GM18505 (cell line): ENCODE measurements around the gene RANGRF.

Source experiments
- ATAC-seq: cut with Tn5 transposase; IDR thresholded peaks from one replicate; pipeline ENCODE4 v1.9.1; 2021; ENCODE audit not compliant: unreplicated experiment
- POLR2A ChIP-seq: IDR thresholded peaks from 4 replicates; pipeline ENCODE4 v1.6.1; 2011; ENCODE audit warnings: borderline replicate concordance; ENCODE audit not compliant: insufficient read depth, insufficient read length; ENCODE audit errors: extremely low read depth

The RANGRF gene

GRCh38 chr17:8314797-8315763 is 26.6 kb downstream of the RANGRF start:
- no peak for TF ChIP-seq POLR2A
- no peak for ATAC-seq

DNA sequence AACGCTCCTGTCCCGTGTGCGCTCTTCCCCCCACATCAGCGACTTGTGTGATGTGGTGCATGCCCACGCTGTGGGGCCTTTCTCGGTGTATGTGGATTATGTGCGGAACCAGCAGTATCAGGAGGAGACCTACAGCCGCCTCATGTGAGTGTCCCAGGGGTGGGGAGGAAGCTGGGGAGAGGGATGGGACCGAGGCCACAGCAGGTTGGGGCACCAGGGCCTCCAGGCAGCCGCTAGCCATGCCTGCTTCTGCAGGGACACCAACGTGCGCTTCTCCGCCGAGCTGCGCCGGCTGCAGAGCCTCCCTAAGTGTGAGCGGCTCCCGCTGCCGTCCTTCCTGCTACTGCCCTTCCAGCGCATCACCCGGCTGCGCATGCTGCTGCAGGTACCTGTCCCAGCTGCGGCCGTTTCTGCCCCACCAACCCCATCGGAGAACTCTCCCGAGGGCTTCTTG is 27.3 kb downstream of the RANGRF start:
- ATAC-seq = no peak
- TF ChIP-seq POLR2A = no peak

DNA sequence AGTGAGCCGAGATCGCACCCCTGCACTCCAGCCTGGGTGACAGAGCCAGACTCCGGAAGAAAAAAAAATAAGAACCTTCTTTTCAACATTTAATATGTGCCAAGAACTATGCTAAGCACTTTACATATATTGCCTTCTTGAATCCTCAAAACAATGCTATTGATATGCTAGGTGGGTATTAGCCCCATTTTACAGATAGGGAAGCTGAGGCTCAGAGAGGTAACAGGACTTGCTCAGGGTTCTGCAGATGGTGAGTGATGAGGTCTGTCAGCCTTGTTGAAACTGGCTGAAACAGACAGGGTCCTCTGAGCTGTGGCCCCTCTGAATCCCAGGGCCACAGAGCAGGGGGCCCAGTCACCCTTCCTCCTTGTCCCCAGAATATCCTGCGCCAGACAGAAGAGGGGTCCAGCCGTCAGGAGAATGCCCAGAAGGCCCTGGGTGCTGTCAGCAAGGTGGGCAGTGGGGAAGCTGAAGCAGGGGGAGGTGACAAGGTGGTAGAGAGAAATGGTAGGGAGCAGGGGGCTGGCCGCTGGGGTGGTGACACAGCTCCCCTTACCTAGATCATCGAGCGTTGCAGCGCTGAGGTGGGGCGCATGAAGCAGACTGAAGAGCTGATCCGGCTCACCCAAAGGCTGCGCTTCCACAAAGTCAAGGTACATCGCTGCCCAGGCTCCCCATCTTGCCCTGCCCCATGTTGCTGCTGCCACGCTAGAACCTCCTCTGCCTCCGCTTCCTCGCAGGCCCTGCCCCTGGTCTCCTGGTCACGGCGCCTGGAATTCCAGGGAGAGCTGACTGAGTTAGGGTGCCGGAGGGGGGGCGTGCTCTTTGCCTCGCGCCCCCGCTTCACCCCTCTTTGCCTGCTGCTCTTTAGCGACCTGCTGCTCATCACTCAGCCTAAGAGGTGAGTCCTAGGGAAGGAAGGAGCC is 29.8 kb downstream of the RANGRF start:
- no peak for TF ChIP-seq POLR2A
- ATAC-seq = no peak

GRCh38 chr17:8320262-8320661 is 31.8 kb downstream of the RANGRF start:
- no peak for TF ChIP-seq POLR2A
- ATAC-seq = no peak

GRCh38 chr17:8320990-8321389 is 32.5 kb downstream of the RANGRF start:
- no peak for TF ChIP-seq POLR2A

GRCh38 chr17:8322061-8322460 is 33.6 kb downstream of the RANGRF start:
- TF ChIP-seq POLR2A = no peak
- no peak for ATAC-seq

More at GRCh38 chr17:8320990-8321389, 32.5 kb downstream of the RANGRF start:
- no peak for ATAC-seq

DNA sequence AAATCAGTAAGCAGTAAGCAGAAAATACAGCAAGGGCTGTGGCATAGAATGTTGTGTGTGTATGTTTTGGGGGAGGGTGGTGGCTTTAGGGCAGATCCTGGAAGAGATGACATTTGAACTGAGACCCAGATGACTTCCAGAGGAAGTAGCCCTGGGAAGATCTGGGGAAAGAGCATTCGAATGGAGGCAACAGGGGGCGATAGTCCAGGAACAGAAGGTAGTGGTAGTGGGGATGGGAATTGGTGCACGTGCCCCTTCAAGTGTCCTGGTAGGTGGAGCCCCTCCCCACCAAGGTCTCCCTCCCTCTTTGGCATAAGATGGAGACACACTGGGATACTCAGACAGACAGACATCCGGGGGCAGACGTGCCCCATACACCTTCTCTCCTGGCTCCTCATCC is 35.7 kb downstream of the RANGRF start:
- no peak for ATAC-seq

GRCh38 chr17:8324923-8325322 is 36.5 kb downstream of the RANGRF start:
- TF ChIP-seq POLR2A = no peak

More for the DNA sequence above, 35.7 kb downstream of the RANGRF start:
- TF ChIP-seq POLR2A = no peak

GRCh38 chr17:8326511-8327302 is 38.2 kb downstream of the RANGRF start:
- no peak for ATAC-seq
- TF ChIP-seq POLR2A = no peak

More at GRCh38 chr17:8324923-8325322, 36.5 kb downstream of the RANGRF start:
- no peak for ATAC-seq

DNA sequence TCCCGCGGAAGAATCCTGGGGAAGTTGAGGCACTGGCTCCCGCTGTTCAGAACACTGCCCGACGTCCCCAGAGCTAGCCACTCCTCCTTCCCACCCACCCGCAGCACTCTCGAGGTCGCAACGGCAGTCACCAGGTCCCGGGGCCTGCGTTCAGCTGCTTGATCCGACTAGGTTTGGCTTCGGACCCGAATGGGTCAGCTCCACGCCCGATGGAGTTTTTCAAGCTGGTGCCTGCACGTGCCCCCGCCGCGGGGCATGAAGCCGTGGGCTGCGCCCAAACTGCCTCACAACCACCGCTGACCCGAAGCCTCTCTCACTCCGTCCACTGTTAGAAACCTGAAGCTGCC is 38.8 kb downstream of the RANGRF start:
- ATAC-seq = no peak
- TF ChIP-seq POLR2A = no peak

- no peak for ATAC-seq
- no peak for TF ChIP-seq POLR2A
Measured at GRCh38 chr17:8332128-8332527, 43.7 kb downstream of the RANGRF start.

- no peak for ATAC-seq
- TF ChIP-seq POLR2A = no peak
Measured at GRCh38 chr17:8332688-8333087, 44.2 kb downstream of the RANGRF start.

GRCh38 chr17:8333281-8333680 is 44.8 kb downstream of the RANGRF start:
- no peak for TF ChIP-seq POLR2A
- no peak for ATAC-seq
